MM.1S (cell line): ENCODE measurements around the gene IRX1.

Source experiments
- DNase-seq: peaks from one replicate; pipeline ENCODE4 v3.0.0-alpha.2; 2015
- H2AFZ ChIP-seq: fragments of 300-600 bp; sonication (generic); 2 replicates; pipeline ENCODE4 v1.6.0; 2016; ENCODE audit warnings: antibody characterized with exemption, low read length
- H3F3A ChIP-seq: fragments of 300-600 bp; sonication (generic); 2 replicates; pipeline ENCODE4 v1.6.1; 2016; ENCODE audit warnings: mild to moderate bottlenecking, antibody characterized with exemption, low read length, moderate library complexity, mixed read lengths; ENCODE audit not compliant: insufficient read depth
- H3K27ac ChIP-seq: fragments of 300-600 bp; sonication (generic); 2 replicates; pipeline ENCODE4 v1.5.1; 2016; ENCODE audit warnings: mild to moderate bottlenecking, low read length
- H3K27me3 ChIP-seq: fragments of 300-600 bp; sonication (generic); replicated peaks from 2 replicates; pipeline ENCODE4 v1.6.0; 2016; ENCODE audit warnings: low read length; ENCODE audit not compliant: insufficient read depth
- H3K36me3 ChIP-seq: fragments of 300-600 bp; sonication (generic); replicated peaks from 2 replicates; pipeline ENCODE4 v1.6.1; 2016; ENCODE audit warnings: mild to moderate bottlenecking, low read length, mixed read lengths; ENCODE audit not compliant: insufficient read depth
- H3K4me1 ChIP-seq: fragments of 300-600 bp; sonication (generic); 2 replicates; pipeline ENCODE4 v1.6.1; 2016; ENCODE audit warnings: low read length, mixed read lengths
- H3K4me2 ChIP-seq: fragments of 300-600 bp; sonication (generic); 2 replicates; pipeline ENCODE4 v1.6.0; 2016; ENCODE audit warnings: low read depth, low read length
- H3K4me3 ChIP-seq: fragments of 300-600 bp; sonication (generic); 2 replicates; pipeline ENCODE4 v1.5.1; 2016; ENCODE audit warnings: low read length, mixed read lengths
- H3K79me2 ChIP-seq: fragments of 300-600 bp; sonication (generic); 2 replicates; pipeline ENCODE4 v1.6.1; 2016; ENCODE audit warnings: mixed run types, low read length, mixed read lengths
- H3K9ac ChIP-seq: fragments of 300-600 bp; sonication (generic); 2 replicates; pipeline ENCODE4 v1.6.1; 2016; ENCODE audit warnings: low read length, mixed read lengths
- H3K9me2 ChIP-seq: fragments of 300-600 bp; sonication (generic); replicated peaks from 2 replicates; pipeline ENCODE4 v1.6.1; 2016; ENCODE audit warnings: mild to moderate bottlenecking, low read length, mixed read lengths; ENCODE audit not compliant: insufficient read depth
- H3K9me3 ChIP-seq: fragments of 300-600 bp; sonication (generic); replicated peaks from 2 replicates; pipeline ENCODE4 v1.6.1; 2016; ENCODE audit warnings: mild to moderate bottlenecking, low read length, mixed read lengths; ENCODE audit not compliant: insufficient read depth
- H4K20me1 ChIP-seq: fragments of 300-600 bp; sonication (generic); 2 replicates; pipeline ENCODE4 v1.6.1; 2016; ENCODE audit warnings: mild to moderate bottlenecking, low read length, moderate library complexity, mixed read lengths; ENCODE audit not compliant: insufficient read depth
- EZH2 ChIP-seq: fragments of 300-600 bp; sonication (generic); optimal IDR thresholded peaks from 2 replicates; pipeline ENCODE3; 2017; ENCODE audit warnings: low read depth, mild to moderate bottlenecking, antibody characterized with exemption, low read length, mixed read lengths
- EZH2phosphoT487 ChIP-seq: fragments of 300-600 bp; sonication (generic); IDR thresholded peaks from 2 replicates; pipeline ENCODE4 v1.6.1; 2018; ENCODE audit warnings: antibody characterized with exemption, low read length
- TF ChIP-seq, protein P1 (sequence below): fragments of 300-600 bp; sonication (generic); IDR thresholded peaks from 2 replicates; pipeline ENCODE4 v1.5.1; 2016; ENCODE audit warnings: antibody characterized with exemption, low read length, mixed read lengths

The IRX1 gene

DNA sequence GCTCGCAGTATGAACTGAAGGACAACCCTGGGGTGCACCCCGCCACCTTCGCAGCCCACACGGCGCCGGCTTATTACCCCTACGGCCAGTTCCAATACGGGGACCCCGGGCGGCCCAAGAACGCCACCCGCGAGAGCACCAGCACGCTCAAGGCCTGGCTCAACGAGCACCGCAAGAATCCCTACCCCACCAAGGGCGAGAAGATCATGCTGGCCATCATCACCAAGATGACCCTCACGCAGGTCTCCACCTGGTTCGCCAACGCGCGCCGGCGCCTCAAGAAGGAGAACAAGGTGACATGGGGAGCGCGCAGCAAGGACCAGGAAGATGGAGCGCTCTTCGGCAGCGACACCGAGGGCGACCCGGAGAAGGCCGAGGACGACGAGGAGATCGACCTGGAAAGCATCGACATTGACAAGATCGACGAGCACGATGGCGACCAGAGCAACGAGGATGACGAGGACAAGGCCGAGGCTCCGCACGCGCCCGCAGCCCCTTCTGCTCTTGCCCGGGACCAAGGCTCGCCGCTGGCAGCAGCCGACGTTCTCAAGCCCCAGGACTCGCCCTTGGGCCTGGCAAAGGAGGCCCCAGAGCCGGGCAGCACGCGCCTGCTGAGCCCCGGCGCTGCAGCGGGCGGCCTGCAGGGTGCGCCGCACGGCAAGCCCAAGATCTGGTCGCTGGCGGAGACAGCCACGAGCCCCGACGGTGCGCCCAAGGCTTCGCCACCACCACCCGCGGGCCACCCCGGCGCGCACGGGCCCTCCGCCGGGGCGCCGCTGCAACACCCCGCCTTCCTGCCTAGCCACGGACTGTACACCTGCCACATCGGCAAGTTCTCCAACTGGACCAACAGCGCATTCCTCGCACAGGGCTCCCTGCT, 3.8 kb downstream of the IRX1 start:
- Histone ChIP-seq H3K9ac (no peak overlapping the region), H3K27me3 (no peaks in the 10 kb centered on the region), H3K4me1 (no peaks in the 10 kb centered on the region)

DNA sequence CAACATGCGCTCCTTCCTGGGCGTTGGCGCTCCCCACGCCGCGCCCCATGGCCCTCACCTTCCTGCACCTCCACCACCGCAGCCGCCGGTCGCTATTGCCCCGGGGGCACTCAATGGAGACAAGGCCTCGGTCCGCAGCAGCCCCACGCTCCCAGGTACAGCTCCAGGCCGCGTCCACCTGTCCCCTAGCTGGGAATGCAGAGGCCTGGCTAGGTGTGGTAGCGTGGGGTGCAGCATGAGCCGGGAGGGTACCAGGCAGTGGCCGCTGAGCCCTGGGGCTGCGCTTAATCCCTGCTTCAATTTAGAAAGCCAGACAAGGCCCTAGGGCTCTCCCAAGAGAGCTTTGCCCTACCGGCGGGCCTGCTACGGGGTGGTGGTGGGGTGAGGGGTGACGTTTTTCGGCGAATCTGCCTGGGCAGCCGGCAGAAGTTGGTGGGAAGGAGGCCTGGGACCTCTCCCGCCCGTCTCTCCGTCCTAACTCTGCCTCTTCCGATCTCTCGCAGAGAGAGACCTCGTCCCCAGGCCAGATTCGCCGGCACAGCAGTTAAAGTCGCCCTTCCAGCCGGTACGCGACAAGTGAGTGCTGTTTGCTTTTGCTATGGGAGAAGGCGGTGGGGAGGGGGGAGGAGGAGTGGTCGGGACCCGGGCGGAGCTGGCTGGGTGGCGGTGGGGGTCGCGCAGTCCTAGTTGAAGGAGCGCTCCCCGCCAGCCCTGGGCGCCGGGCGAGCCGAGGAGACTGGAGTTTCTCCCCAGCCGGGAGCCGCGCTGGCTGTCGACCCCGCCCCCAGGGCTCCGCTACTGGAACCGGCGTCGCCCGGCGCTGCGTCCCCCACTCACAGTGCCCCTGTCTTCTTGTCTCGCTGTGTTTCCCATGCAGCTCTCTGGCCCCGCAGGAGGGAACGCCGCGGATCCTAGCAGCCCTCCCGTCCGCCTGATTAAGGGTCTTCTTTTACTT, 4.8 kb downstream of the IRX1 start:
- H3K27ac ChIP-seq = no peak overlapping the region
- H3K9ac ChIP-seq = no peak overlapping the region
- no peak for DNase-seq
- H3F3A ChIP-seq = no peaks in the 10 kb centered on the region
- no peaks in the 10 kb centered on the region for H3K79me2 ChIP-seq
- no peak overlapping the region for H3K4me2 ChIP-seq
- H3K9me3 ChIP-seq = no peaks in the 10 kb centered on the region
- TF ChIP-seq, protein P1, sequence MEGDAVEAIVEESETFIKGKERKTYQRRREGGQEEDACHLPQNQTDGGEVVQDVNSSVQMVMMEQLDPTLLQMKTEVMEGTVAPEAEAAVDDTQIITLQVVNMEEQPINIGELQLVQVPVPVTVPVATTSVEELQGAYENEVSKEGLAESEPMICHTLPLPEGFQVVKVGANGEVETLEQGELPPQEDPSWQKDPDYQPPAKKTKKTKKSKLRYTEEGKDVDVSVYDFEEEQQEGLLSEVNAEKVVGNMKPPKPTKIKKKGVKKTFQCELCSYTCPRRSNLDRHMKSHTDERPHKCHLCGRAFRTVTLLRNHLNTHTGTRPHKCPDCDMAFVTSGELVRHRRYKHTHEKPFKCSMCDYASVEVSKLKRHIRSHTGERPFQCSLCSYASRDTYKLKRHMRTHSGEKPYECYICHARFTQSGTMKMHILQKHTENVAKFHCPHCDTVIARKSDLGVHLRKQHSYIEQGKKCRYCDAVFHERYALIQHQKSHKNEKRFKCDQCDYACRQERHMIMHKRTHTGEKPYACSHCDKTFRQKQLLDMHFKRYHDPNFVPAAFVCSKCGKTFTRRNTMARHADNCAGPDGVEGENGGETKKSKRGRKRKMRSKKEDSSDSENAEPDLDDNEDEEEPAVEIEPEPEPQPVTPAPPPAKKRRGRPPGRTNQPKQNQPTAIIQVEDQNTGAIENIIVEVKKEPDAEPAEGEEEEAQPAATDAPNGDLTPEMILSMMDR = no peak
- TF ChIP-seq EZH2phosphoT487 (no peak), EZH2 (no peak)
- H3K4me1 ChIP-seq = no peaks in the 10 kb centered on the region
- H3K4me3 ChIP-seq = no peak overlapping the region
- no peaks in the 10 kb centered on the region for H3K36me3 ChIP-seq
- no peaks in the 10 kb centered on the region for H3K27me3 ChIP-seq
- H3K9me2 ChIP-seq = no peaks in the 10 kb centered on the region
- H2AFZ ChIP-seq = no peak overlapping the region
- no peaks in the 10 kb centered on the region for H4K20me1 ChIP-seq

More for the DNA sequence above, 3.8 kb downstream of the IRX1 start:
- TF ChIP-seq EZH2 (no peak), EZH2phosphoT487 (no peak)
- TF ChIP-seq, protein P1 = no peak
- Histone ChIP-seq H3K4me3 (no peak overlapping the region), H2AFZ (no peak overlapping the region), H3K4me2 (no peak overlapping the region), H3K79me2 (no peaks in the 10 kb centered on the region), H3F3A (no peaks in the 10 kb centered on the region), H3K9me3 (no peaks in the 10 kb centered on the region), H3K36me3 (no peaks in the 10 kb centered on the region), H4K20me1 (no peaks in the 10 kb centered on the region), H3K9me2 (no peaks in the 10 kb centered on the region), H3K27ac (no peak overlapping the region)
- DNase-seq = no peak

DNA sequence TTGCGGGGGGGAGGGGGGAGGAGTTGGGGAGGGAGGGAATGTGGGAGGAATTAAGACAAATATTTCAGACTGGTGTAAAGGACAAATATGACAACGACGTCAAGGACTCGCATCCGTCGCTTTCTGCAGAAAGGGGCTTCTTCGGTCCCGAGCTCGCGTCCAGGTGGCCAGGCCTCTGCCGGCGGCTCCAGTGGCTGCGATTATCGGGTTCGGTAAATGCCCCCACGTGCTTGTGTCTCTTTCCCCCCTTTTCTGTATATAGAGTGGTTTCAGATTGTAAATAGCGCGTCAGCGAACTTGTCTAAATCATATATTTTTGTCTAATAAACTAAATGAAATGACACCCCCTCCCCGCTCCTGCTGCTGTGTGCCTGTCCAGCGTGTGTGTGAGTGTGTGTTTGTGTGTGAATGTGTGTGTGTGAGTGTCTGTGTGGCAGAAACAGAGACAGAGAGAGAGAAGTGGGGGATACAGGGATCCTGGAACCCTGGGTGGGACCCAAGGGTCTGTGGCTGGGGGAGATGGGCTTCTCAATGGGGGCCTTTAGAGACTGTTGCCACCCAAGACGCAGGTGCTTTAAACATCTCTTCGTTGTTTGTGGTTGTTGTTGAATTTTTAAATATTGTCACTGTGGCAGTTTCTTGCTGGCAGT, 5.6 kb downstream of the IRX1 start:
- no peaks in the 10 kb centered on the region for H3K79me2 ChIP-seq
- no peaks in the 10 kb centered on the region for H3K36me3 ChIP-seq
- DNase-seq = no peak
- no peaks in the 10 kb centered on the region for H3F3A ChIP-seq
- no peaks in the 10 kb centered on the region for H3K9me3 ChIP-seq
- no peaks in the 10 kb centered on the region for H3K9me2 ChIP-seq
- H3K4me3 ChIP-seq = no peak overlapping the region
- H3K4me1 ChIP-seq = no peaks in the 10 kb centered on the region
- H4K20me1 ChIP-seq = no peaks in the 10 kb centered on the region
- no peaks in the 10 kb centered on the region for H3K27me3 ChIP-seq
- H2AFZ ChIP-seq = no peak overlapping the region
- no peak overlapping the region for H3K4me2 ChIP-seq
- H3K27ac ChIP-seq = no peak overlapping the region
- TF ChIP-seq EZH2 (no peak), EZH2phosphoT487 (no peak)
- TF ChIP-seq, protein P1 = no peak
- H3K9ac ChIP-seq = no peak overlapping the region
